Right lobe of liver (tissue), 4 donors: ENCODE results near the gene HELT.
"Not testable (repeated sequence)": the region's sequence is repeated elsewhere in the genome, so short reads cannot be mapped to it uniquely, and the experiment has no call there.

ENCODE experiments used
- POLR2A ChIP-seq: fragments of 450-650 bp; IDR thresholded peaks from one replicate; pipeline ENCODE4 v1.6.1; 2017; ENCODE audit warnings: antibody characterized with exemption, mild to moderate bottlenecking
- TF ChIP-seq, protein P1 (sequence below), 4 donors: fragments of 200-600 bp in 3 of 4; fragments of 450-650 bp in 1 of 4; IDR thresholded peaks; one replicate each; pipeline versions ENCODE4 v1.5.1 to v1.8.0; 2016 to 2022; ENCODE audit warnings: antibody characterized with exemption in 4 of 4, mild to moderate bottlenecking in 2 of 4
- donor health status: DM: no; HTN: no; CAD: no.
- donor health status: DM: no; HTN: no; CAD: no.
- donor health status: DM: no; HTN: yes; CAD: no.

GRCh38 chr4:184989283-184989682 is 29.0 kb upstream of the HELT start:
- TF ChIP-seq, protein P1, sequence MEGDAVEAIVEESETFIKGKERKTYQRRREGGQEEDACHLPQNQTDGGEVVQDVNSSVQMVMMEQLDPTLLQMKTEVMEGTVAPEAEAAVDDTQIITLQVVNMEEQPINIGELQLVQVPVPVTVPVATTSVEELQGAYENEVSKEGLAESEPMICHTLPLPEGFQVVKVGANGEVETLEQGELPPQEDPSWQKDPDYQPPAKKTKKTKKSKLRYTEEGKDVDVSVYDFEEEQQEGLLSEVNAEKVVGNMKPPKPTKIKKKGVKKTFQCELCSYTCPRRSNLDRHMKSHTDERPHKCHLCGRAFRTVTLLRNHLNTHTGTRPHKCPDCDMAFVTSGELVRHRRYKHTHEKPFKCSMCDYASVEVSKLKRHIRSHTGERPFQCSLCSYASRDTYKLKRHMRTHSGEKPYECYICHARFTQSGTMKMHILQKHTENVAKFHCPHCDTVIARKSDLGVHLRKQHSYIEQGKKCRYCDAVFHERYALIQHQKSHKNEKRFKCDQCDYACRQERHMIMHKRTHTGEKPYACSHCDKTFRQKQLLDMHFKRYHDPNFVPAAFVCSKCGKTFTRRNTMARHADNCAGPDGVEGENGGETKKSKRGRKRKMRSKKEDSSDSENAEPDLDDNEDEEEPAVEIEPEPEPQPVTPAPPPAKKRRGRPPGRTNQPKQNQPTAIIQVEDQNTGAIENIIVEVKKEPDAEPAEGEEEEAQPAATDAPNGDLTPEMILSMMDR (IDR thresholded peaks at IDR 0.05): not testable (repeated sequence)
- not testable (repeated sequence) for TF ChIP-seq POLR2A
